Iris pigment epithelial cell (primary cell): ENCODE measurements around the gene ICAM5.

ENCODE experiments used
- DNase-seq: peaks from one replicate; pipeline ENCODE4 v3.0.0-alpha.2; 2011; ENCODE audit warnings: low read depth

ICAM5 gene

GRCh38 chr19:10339977-10340376 lies 50.2 kb downstream of the ICAM5 start:
- DNase-seq = no peak

DNA sequence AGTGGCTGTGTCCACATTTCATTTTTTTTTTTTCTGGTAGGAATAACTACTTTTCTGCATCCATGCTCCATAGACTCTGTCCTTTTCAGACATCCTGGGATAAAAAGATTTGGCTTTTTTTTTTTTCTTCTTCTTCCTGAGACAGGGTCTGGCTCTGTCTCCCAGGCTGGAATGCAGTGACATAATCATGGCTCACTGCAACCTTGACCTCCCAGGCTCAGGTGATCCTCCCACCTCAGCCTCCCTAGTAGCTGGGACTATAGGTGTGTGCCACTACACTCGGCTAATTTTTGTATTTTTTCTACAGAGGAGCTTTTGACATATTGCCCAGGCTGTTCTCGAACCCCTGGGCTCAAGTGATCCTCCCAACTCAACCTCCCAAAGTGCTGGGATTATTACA lies 53.7 kb downstream of the ICAM5 start:
- no peak for DNase-seq

DNA sequence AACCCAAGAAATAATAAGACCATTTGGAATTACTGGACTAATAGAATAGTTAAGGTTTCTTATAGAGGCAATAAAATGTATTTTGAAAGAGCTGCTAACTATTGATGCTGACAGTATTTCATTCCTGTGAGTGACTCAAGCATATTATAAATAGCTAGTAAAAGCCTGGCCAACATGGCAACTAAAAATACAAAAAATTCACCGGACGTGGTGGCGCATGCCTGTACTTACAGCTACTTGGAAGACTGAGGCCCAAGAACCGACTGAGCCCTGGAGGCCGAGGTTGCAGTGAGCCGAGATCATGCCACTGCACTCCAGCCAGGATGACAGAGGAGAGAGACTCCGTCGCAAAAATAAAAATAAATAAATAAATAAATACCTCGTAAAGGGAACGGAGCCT lies 55.0 kb downstream of the ICAM5 start:
- no peak for DNase-seq
